Measurements from ENCODE around the gene C1QL4. TPM values are rescaled to one million over a fixed set of nuclear protein-coding genes. Genes with fewer than 3 reads are reported as not detected.

C1QL4 gene
- total and polyA plus RNA-seq, 9 of the 15 experiments (the other 6 are each of a cell fraction or from before 2014, with no cell fraction given): 0.08 to 2.1 (median 0.31) TPM

DNA sequence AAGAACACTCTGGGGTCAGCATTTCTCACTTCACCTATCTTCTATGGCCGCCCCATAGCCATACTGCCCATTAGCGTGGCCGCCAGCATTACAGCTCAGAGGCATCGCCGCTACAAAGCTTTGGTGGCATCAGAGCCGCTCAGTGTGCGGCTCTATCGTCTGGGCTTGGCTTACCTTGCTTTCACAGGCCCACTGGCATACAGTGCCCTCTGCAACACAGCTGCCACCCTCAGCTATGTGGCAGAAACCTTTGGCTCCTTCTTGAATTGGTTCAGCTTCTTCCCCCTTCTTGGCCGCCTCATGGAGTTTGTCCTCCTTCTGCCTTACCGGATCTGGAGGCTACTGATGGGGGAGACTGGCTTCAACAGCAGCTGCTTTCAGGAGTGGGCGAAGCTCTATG, 12.3 kb upstream of the C1QL4 start:
- ChIA-PET CTCF (ENCODE audit: low intra/inter-chr PET ratio) (no interaction called here), POLR2A (interaction anchor here (1.1 to 1.7 kb wide), 3 partner anchors 54 to 231 kb away, joined by 3 to 17 read pairs (median 4); partner anchors contain the start of gene PRPH)
- DNase-seq (ENCODE audit: extremely low read depth in 1 of 4, low spot score in 3 of 4) (no peak), FAIRE-seq (no peak), ATAC-seq (no peak)
- Histone ChIP-seq H3K79me2 (ENCODE audit: control insufficient read depth, insufficient read depth, low read length) (no peaks in the 10 kb centered on the region), H3K27me3 (ENCODE audit: control insufficient read depth in 2 of 2, insufficient read depth in 2 of 2, low read length in 2 of 2) (peaks cover 23 to 37% of the 10 kb centered on the region in 2 experiments; a peak in 4 of 5 replicates), H4K20me1 (replicated peaks; ENCODE audit: control insufficient read depth, insufficient read depth, low read length) (0 out of 2 replicates have a peak, but pooled peaks cover 3% of the 10 kb centered on the region), H2AFZ (ENCODE audit: low read depth, low read length) (no peak overlapping the region), H3K4me3 (no peak overlapping the region), H3K36me3 (ENCODE audit: control insufficient read depth, insufficient read depth, low read length) (no peaks in the 10 kb centered on the region), H3K4me2 (ENCODE audit: insufficient read depth, low read length) (no peak overlapping the region), H3K9ac (ENCODE audit: insufficient read depth in 1 of 2, low read depth in 2 of 2, low read length in 2 of 2) (peak overlapping the region in 1 of 2 experiments; percentile 48; a peak in 2 of 4 replicates), H3K4me1 (replicated peaks in 1 of 2; ENCODE audit: control insufficient read depth in 2 of 2, insufficient read depth in 2 of 2, low read length in 2 of 2) (peaks cover 14 to 32% of the 10 kb centered on the region in 2 experiments), H3K9me1 (ENCODE audit: control insufficient read depth, insufficient read depth, low read length) (no peaks in the 10 kb centered on the region), H3K27ac (ENCODE audit: extremely low read depth, low read depth, low read length) (no peak overlapping the region), H3K9me3 (replicated peaks; ENCODE audit: control insufficient read depth, insufficient read depth, low read depth, low read length) (no peaks in the 10 kb centered on the region)
- WGBS (ENCODE audit: insufficient coverage, low coverage, missing lambda C conversion rate): 27% methylated on average over 11 of the region's 11 CpGs
- in situ Hi-C loops (cut with MboI): no loop called here
- no TSS peak for BruUV-seq (replicated peaks)
- intact Hi-C loops (cut with micrococcal nuclease): loop anchor here (10.0 kb wide), 2 partner anchors 284 to 374 kb away; partner anchors contain the start of genes KMT2D, RHEBL1, WNT1 and WNT10B
- TF ChIP-seq, protein P1, sequence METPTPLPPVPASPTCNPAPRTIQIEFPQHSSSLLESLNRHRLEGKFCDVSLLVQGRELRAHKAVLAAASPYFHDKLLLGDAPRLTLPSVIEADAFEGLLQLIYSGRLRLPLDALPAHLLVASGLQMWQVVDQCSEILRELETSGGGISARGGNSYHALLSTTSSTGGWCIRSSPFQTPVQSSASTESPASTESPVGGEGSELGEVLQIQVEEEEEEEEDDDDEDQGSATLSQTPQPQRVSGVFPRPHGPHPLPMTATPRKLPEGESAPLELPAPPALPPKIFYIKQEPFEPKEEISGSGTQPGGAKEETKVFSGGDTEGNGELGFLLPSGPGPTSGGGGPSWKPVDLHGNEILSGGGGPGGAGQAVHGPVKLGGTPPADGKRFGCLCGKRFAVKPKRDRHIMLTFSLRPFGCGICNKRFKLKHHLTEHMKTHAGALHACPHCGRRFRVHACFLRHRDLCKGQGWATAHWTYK (CRISPR knock-in tag; IDR thresholded peaks at IDR 0.05): no peak
- TF ChIP-seq CBFA2T2 (conservative IDR thresholded peaks at IDR 0.05) (no peak), NONO (IDR thresholded peaks at IDR 0.05; ENCODE audit: low read depth in 2 of 2, low read length in 1 of 2) (no peak), ZNF197 (CRISPR knock-in tag; IDR thresholded peaks at IDR 0.05; ENCODE audit: low read depth) (no peak), MEF2A (IDR thresholded peaks at IDR 0.05; ENCODE audit: control insufficient read depth, low read depth, low read length) (no peak), ZBED1 (IDR thresholded peaks at IDR 0.05) (no peak), ZNF239 (CRISPR knock-in tag; IDR thresholded peaks at IDR 0.05) (no peak), ZC3H11A (IDR thresholded peaks at IDR 0.05; ENCODE audit: low read depth, low read length) (no peak), FOXP1 (CRISPR knock-in tag; IDR thresholded peaks at IDR 0.05) (no peak)
- TF ChIP-seq, protein P2, sequence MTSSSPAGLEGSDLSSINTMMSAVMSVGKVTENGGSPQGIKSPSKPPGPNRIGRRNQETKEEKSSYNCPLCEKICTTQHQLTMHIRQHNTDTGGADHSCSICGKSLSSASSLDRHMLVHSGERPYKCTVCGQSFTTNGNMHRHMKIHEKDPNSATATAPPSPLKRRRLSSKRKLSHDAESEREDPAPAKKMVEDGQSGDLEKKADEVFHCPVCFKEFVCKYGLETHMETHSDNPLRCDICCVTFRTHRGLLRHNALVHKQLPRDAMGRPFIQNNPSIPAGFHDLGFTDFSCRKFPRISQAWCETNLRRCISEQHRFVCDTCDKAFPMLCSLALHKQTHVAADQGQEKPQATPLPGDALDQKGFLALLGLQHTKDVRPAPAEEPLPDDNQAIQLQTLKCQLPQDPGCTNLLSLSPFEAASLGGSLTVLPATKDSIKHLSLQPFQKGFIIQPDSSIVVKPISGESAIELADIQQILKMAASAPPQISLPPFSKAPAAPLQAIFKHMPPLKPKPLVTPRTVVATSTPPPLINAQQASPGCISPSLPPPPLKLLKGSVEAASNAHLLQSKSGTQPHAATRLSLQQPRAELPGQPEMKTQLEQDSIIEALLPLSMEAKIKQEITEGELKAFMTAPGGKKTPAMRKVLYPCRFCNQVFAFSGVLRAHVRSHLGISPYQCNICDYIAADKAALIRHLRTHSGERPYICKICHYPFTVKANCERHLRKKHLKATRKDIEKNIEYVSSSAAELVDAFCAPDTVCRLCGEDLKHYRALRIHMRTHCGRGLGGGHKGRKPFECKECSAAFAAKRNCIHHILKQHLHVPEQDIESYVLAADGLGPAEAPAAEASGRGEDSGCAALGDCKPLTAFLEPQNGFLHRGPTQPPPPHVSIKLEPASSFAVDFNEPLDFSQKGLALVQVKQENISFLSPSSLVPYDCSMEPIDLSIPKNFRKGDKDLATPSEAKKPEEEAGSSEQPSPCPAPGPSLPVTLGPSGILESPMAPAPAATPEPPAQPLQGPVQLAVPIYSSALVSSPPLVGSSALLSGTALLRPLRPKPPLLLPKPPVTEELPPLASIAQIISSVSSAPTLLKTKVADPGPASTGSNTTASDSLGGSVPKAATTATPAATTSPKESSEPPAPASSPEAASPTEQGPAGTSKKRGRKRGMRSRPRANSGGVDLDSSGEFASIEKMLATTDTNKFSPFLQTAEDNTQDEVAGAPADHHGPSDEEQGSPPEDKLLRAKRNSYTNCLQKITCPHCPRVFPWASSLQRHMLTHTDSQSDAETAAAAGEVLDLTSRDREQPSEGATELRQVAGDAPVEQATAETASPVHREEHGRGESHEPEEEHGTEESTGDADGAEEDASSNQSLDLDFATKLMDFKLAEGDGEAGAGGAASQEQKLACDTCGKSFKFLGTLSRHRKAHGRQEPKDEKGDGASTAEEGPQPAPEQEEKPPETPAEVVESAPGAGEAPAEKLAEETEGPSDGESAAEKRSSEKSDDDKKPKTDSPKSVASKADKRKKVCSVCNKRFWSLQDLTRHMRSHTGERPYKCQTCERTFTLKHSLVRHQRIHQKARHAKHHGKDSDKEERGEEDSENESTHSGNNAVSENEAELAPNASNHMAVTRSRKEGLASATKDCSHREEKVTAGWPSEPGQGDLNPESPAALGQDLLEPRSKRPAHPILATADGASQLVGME (CRISPR knock-in tag; IDR thresholded peaks at IDR 0.05): no peak
- TF ChIP-seq, protein P3, sequence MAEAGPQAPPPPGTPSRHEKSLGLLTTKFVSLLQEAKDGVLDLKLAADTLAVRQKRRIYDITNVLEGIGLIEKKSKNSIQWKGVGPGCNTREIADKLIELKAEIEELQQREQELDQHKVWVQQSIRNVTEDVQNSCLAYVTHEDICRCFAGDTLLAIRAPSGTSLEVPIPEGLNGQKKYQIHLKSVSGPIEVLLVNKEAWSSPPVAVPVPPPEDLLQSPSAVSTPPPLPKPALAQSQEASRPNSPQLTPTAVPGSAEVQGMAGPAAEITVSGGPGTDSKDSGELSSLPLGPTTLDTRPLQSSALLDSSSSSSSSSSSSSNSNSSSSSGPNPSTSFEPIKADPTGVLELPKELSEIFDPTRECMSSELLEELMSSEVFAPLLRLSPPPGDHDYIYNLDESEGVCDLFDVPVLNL (CRISPR knock-in tag; IDR thresholded peaks at IDR 0.05; ENCODE audit: low read depth): no peak
- TF ChIP-seq, protein P4, sequence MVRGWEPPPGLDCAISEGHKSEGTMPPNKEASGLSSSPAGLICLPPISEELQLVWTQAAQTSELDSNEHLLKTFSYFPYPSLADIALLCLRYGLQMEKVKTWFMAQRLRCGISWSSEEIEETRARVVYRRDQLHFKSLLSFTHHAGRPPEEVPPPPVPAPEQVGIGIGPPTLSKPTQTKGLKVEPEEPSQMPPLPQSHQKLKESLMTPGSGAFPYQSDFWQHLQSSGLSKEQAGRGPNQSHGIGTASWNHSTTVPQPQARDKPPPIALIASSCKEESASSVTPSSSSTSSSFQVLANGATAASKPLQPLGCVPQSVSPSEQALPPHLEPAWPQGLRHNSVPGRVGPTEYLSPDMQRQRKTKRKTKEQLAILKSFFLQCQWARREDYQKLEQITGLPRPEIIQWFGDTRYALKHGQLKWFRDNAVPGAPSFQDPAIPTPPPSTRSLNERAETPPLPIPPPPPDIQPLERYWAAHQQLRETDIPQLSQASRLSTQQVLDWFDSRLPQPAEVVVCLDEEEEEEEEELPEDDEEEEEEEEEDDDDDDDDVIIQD (CRISPR knock-in tag; IDR thresholded peaks at IDR 0.05): no peak
- TF ChIP-seq, protein P5, sequence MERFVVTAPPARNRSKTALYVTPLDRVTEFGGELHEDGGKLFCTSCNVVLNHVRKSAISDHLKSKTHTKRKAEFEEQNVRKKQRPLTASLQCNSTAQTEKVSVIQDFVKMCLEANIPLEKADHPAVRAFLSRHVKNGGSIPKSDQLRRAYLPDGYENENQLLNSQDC (CRISPR knock-in tag; IDR thresholded peaks at IDR 0.05): no peak

Data from K562 (cell line).